H1 (cell line): ENCODE results near the gene B3GALT5. TPM values are rescaled to one million over a fixed set of nuclear protein-coding genes. Genes with fewer than 3 reads are reported as not detected.

ENCODE experiments used
- CTCF ChIA-PET: fragments of 300-600 bp; sonication (Branson Sonifier 250); formaldehyde crosslinking; loops from one replicate; lab custom pipeline; 2021; ENCODE audit not compliant: partially characterized antibody; lab: Charles Lee
- POLR2A ChIA-PET: fragments of 300-600 bp; sonication (Branson Sonifier 250); formaldehyde crosslinking; loops from one replicate; lab custom pipeline; 2021; ENCODE audit warnings: inconsistent platforms; ENCODE audit not compliant: partially characterized antibody; lab: Charles Lee
- DNase-seq, 2 experiments: peaks; one replicate each; pipeline versions ENCODE4 v3.0.0 to v3.0.0-alpha.2; 2010 to 2022; ENCODE audit warnings: low spot score in 2 of 2, low read depth in 1 of 2, mixed read lengths in 1 of 2
- FAIRE-seq: peaks from 2 replicates; lab custom pipeline; 2011; peaks lifted over from hg19 to GRCh38; lab: Jason Lieb, UNC
- H2AFZ ChIP-seq: 2 replicates; pipeline ENCODE4 v1.8.1; 2012; ENCODE audit warnings: low read length, inconsistent platforms
- H2AK5ac ChIP-seq: 2 replicates; pipeline ENCODE4 v1.6.1; 2013; ENCODE audit warnings: low read depth, low read length
- H2BK120ac ChIP-seq: replicated peaks from 2 replicates; pipeline ENCODE3; 2013; ENCODE audit warnings: low read depth, low read length, inconsistent platforms
- H2BK12ac ChIP-seq: 2 replicates; pipeline ENCODE4 v1.6.1; 2013; ENCODE audit warnings: low read depth, low read length
- H2BK15ac ChIP-seq: 2 replicates; pipeline ENCODE4 v1.6.1; 2013; ENCODE audit warnings: low read length
- H2BK20ac ChIP-seq: 2 replicates; pipeline ENCODE4 v1.6.1; 2013; ENCODE audit warnings: low read length
- H2BK5ac ChIP-seq: 2 replicates; pipeline ENCODE4 v1.6.1; 2013; ENCODE audit warnings: low read depth, low read length
- H3K14ac ChIP-seq: 2 replicates; pipeline ENCODE4 v1.6.1; 2013; ENCODE audit warnings: inconsistent platforms; ENCODE audit not compliant: insufficient read length
- H3K18ac ChIP-seq: 2 replicates; pipeline ENCODE4 v1.6.1; 2013; ENCODE audit warnings: low read length; ENCODE audit errors: extremely low read depth
- H3K23ac ChIP-seq: 2 replicates; pipeline ENCODE4 v1.6.1; 2013; ENCODE audit warnings: inconsistent platforms; ENCODE audit not compliant: insufficient read length
- H3K23me2 ChIP-seq: 2 replicates; pipeline ENCODE4 v1.6.1; 2013; ENCODE audit warnings: low read depth, low read length
- H3K27ac ChIP-seq: 2 replicates; pipeline ENCODE4 v1.6.1; 2011; ENCODE audit warnings: low read depth, low read length, inconsistent platforms
- H3K27me3 ChIP-seq, 4 experiments: replicated peaks in 1 of 4; 1 replicate in 1 of 4; 2 replicates in 3 of 4; pipeline versions ENCODE4 v1.6.1 to v1.8.1; 2011 to 2013; ENCODE audit warnings: low read length in 3 of 4, mild to moderate bottlenecking in 3 of 4, inconsistent platforms in 2 of 4, mixed read lengths in 2 of 4, moderate library complexity in 1 of 4; ENCODE audit not compliant: control insufficient read depth in 3 of 4, insufficient read depth in 3 of 4; ENCODE audit errors: extremely low read depth in 1 of 4
- H3K36me3 ChIP-seq, 4 experiments: 2 replicates each; pipeline versions ENCODE4 v1.6.1 to v1.8.1; 2011 to 2013; ENCODE audit warnings: mild to moderate bottlenecking in 4 of 4, low read length in 3 of 4, moderate library complexity in 2 of 4, control low read depth in 1 of 4, inconsistent platforms in 1 of 4; ENCODE audit not compliant: insufficient read depth in 4 of 4, control insufficient read depth in 2 of 4
- H3K4ac ChIP-seq: replicated peaks from 2 replicates; pipeline ENCODE3; 2013; ENCODE audit warnings: low read length, low read depth, mixed read lengths, inconsistent platforms; ENCODE audit not compliant: insufficient read length
- H3K4me1 ChIP-seq, 4 experiments: replicated peaks in 1 of 4; 1 replicate in 1 of 4; 2 replicates in 3 of 4; pipeline versions ENCODE4 v1.6.1 to v1.8.1; 2011 to 2013; ENCODE audit warnings: low read length in 3 of 4, inconsistent platforms in 2 of 4, mixed read lengths in 1 of 4; ENCODE audit not compliant: insufficient read depth in 4 of 4, control insufficient read depth in 3 of 4
- H3K4me2 ChIP-seq, 2 experiments: 2 replicates each; pipeline versions ENCODE4 v1.6.1 to v1.8.1; 2011 to 2013; ENCODE audit warnings: low read depth in 2 of 2, low read length in 2 of 2, control low read depth in 1 of 2, inconsistent platforms in 1 of 2, mild to moderate bottlenecking in 1 of 2; ENCODE audit not compliant: insufficient read depth in 1 of 2
- H3K4me3 ChIP-seq, 4 experiments: fragments of 200-600, 300-600 bp in 1 of 4; sonication (generic), shearing (Covaris generic), sonication (Bioruptor Twin) in 1 of 4; 2 replicates each; pipeline versions ENCODE4 v1.5.1 to v1.8.1; 2011 to 2016; ENCODE audit warnings: low read length in 4 of 4, low read depth in 3 of 4, control low read depth in 2 of 4, inconsistent platforms in 2 of 4, mild to moderate bottlenecking in 2 of 4, mixed read lengths in 1 of 4, moderate library complexity in 1 of 4; ENCODE audit not compliant: insufficient read depth in 2 of 4; ENCODE audit errors: extremely low read depth in 1 of 4
- H3K56ac ChIP-seq: replicated peaks from 2 replicates; pipeline ENCODE3; 2013; ENCODE audit warnings: low read depth, mild to moderate bottlenecking, mixed read lengths, low read length, inconsistent platforms; ENCODE audit not compliant: insufficient read length
- H3K79me1 ChIP-seq: 2 replicates; pipeline ENCODE4 v1.6.1; 2013; ENCODE audit warnings: low read depth, low read length, control low read depth
- H3K79me2 ChIP-seq, 2 experiments: 2 replicates each; pipeline versions ENCODE4 v1.6.1 to v1.8.1; 2012 to 2013; ENCODE audit warnings: low read length in 2 of 2, mild to moderate bottlenecking in 2 of 2, inconsistent platforms in 1 of 2; ENCODE audit not compliant: insufficient read depth in 2 of 2, control insufficient read depth in 1 of 2
- H3K9ac ChIP-seq, 4 experiments: replicated peaks in 1 of 4; 1 replicate in 1 of 4; 2 replicates in 3 of 4; pipeline versions ENCODE4 v1.6.1 to v1.8.1; 2011 to 2013; ENCODE audit warnings: low read depth in 3 of 4, low read length in 3 of 4, control low read depth in 2 of 4, mild to moderate bottlenecking in 2 of 4, moderate library complexity in 2 of 4, inconsistent platforms in 1 of 4; ENCODE audit errors: extremely low read depth in 1 of 4
- H3K9me3 ChIP-seq, 2 experiments: 2 replicates each; pipeline versions ENCODE4 v1.6.1 to v1.8.1; 2012 to 2013; ENCODE audit warnings: mild to moderate bottlenecking in 2 of 2, moderate library complexity in 2 of 2, control low read depth in 1 of 2, inconsistent platforms in 1 of 2, low read depth in 1 of 2, low read length in 1 of 2, mixed read lengths in 1 of 2; ENCODE audit not compliant: insufficient read depth in 2 of 2
- H4K20me1 ChIP-seq, 2 experiments: replicated peaks in 1 of 2; 2 replicates each; pipeline versions ENCODE3 to v1.8.1; 2011 to 2013; ENCODE audit warnings: inconsistent platforms in 2 of 2, low read length in 2 of 2, mild to moderate bottlenecking in 1 of 2; ENCODE audit not compliant: insufficient read depth in 2 of 2, control insufficient read depth in 1 of 2
- H4K5ac ChIP-seq: 2 replicates; pipeline ENCODE4 v1.6.1; 2013; ENCODE audit warnings: low read length, low read depth, mixed read lengths, inconsistent platforms; ENCODE audit not compliant: insufficient read length
- H4K8ac ChIP-seq: 2 replicates; pipeline ENCODE4 v1.8.0; 2013; ENCODE audit warnings: mild to moderate bottlenecking, moderate library complexity, low read length, inconsistent platforms; ENCODE audit not compliant: insufficient read depth; ENCODE audit errors: extremely low read depth
- H4K91ac ChIP-seq: replicated peaks from 2 replicates; pipeline ENCODE3; 2013; ENCODE audit warnings: low read length, mixed read lengths, inconsistent platforms; ENCODE audit not compliant: insufficient read length
- CHD1 ChIP-seq: IDR thresholded peaks from 2 replicates; pipeline ENCODE4 v1.6.1; 2012; ENCODE audit warnings: low read depth, low read length, improper control_type of control experiment
- CHD2 ChIP-seq: IDR thresholded peaks from 2 replicates; pipeline ENCODE4 v1.6.1; 2012; ENCODE audit warnings: low read length, improper control_type of control experiment
- JUN ChIP-seq: IDR thresholded peaks from 2 replicates; pipeline ENCODE4 v1.6.1; 2011; ENCODE audit warnings: low read depth, mild to moderate bottlenecking, improper control_type of control experiment, low read length
- KDM1A ChIP-seq: fragments of 200-600, 300-600 bp; sonication (generic); IDR thresholded peaks from 2 replicates; pipeline ENCODE4 v1.7.1; 2016; ENCODE audit warnings: mild to moderate bottlenecking, low read length, borderline replicate concordance
- KDM4A ChIP-seq: IDR thresholded peaks from one replicate; pipeline ENCODE4 v1.7.1; 2012; ENCODE audit warnings: low read depth, mild to moderate bottlenecking, moderate library complexity, low read length, inconsistent platforms; ENCODE audit not compliant: severe bottlenecking
- POU5F1 ChIP-seq: IDR thresholded peaks from 2 replicates; pipeline ENCODE4 v1.6.1; 2011; ENCODE audit warnings: low read depth, mild to moderate bottlenecking, low read length, moderate library complexity
- RNF2 ChIP-seq: fragments of 200-900, 300-1000 bp; sonication (generic); IDR thresholded peaks from 2 replicates; pipeline ENCODE4 v1.7.1; 2016; ENCODE audit warnings: borderline replicate concordance, low read depth, mild to moderate bottlenecking, antibody characterized with exemption, low read length; ENCODE audit not compliant: poor library complexity, severe bottlenecking; ENCODE audit errors: missing control alignments
- TCF12 ChIP-seq: IDR thresholded peaks from 2 replicates; pipeline ENCODE4 v1.6.1; 2011; ENCODE audit warnings: low read depth, mild to moderate bottlenecking, low read length
- ZNF274 ChIP-seq: IDR thresholded peaks from 2 replicates; pipeline ENCODE4 v1.7.0; 2012; ENCODE audit warnings: low read length, borderline replicate concordance; ENCODE audit errors: extremely low read depth
- WGBS, 2 experiments: shearing (Covaris generic) in 1 of 2; methylation state at CpG; one replicate each; pipeline versions ENCODE4 v1.1.6 to v1.1.7; 2013 to 2015; ENCODE audit warnings: low lambda C conversion rate in 2 of 2, mixed read lengths in 2 of 2, inconsistent platforms in 1 of 2, low coverage in 1 of 2, missing lambda C conversion rate in 1 of 2; ENCODE audit not compliant: insufficient replicate concordance in 2 of 2, insufficient coverage in 1 of 2, insufficient read length in 1 of 2; ENCODE audit errors: extremely low coverage in 1 of 2, missing lambda C conversion rate in 1 of 2; 5-methylcytosine and 5-hydroxymethylcytosine counted together
- polyA plus RNA-seq, 7 experiments: library from polyadenylated mRNA; depleted of rRNA in 3 of 7; stranded (reverse) in 5 of 7; unstranded in 2 of 7; fragments of >200 nt in 5 of 7; fragments of 200-250 nt in 2 of 7; gene quantifications; 1 replicate in 5 of 7; 2 replicates in 1 of 7; 4 replicates in 1 of 7; pipeline versions ENCODE4 v1.2.1 to v1.2.3, GENCODE V29; 2011 to 2013; ENCODE audit warnings: missing spikeins in 2 of 7, mixed read lengths in 2 of 7
- total RNA-seq: library from RNA; stranded (reverse); fragmentation: NEBNext Ultra II Directional; extraction: Animal tissue kit (Norgen Biotek cat#: 25700); gene quantifications from 2 replicates; pipeline ENCODE4 v1.2.1, GENCODE V29; 2021
- TF ChIP-seq, protein P1 (sequence below), 3 experiments: IDR thresholded peaks; 1 replicate in 2 of 3; 2 replicates in 1 of 3; pipeline versions ENCODE4 v1.5.1 to v1.6.1; 2011; ENCODE audit warnings: low read length in 3 of 3, mild to moderate bottlenecking in 3 of 3, inconsistent platforms in 2 of 3, low read depth in 1 of 3, moderate library complexity in 1 of 3; ENCODE audit not compliant: insufficient read depth in 1 of 3; ENCODE audit errors: control extremely low read depth in 1 of 3

The B3GALT5 gene
- total and polyA plus RNA-seq, 2 of the 8 experiments (the other 6 are each of a cell fraction or from before 2014, with no cell fraction given) = 11.9 to 25.1 TPM

DNA sequence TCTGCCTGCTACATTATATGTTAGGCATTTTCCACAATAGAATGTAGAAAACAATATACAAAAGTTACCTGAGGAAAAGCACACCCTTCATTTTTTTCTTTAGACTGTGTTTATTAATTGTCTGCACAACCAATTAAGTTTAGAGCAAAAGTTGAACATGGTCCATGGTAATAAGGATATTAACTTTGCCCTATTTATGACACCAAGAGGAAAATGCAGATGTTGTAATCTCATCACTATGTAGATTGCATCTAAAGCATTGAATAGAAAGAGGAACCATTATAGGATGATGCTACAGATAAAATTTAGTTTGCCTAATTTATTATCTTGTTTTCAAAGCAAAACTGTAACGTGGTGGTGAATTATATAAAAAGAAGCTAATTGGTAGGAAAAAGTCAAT lies 72.5 kb downstream of the B3GALT5 start:
- 82% methylated on average over 1 of the region's 1 CpG; no CpG with 5 or more reads in 1 of the 2 experiments for WGBS, 2 experiments
- Histone ChIP-seq H3K4me1 (peaks cover 0 to 3% (median under 1%) of the 10 kb centered on the region in 4 experiments; a peak in 3 of 7 replicates), H3K18ac (no peak overlapping the region), H3K56ac (no peak overlapping the region), H2AK5ac (no peak overlapping the region), H4K20me1 (peaks cover 0 to 1% of the 10 kb centered on the region in 2 experiments), H4K5ac (no peak overlapping the region), H3K23ac (no peak overlapping the region), H3K27ac (no peak overlapping the region), H3K9ac (no peak overlapping the region), H2BK120ac (no peak overlapping the region), H4K8ac (no peak overlapping the region), H3K79me1 (no peaks in the 10 kb centered on the region), H3K9me3 (peaks cover 2 to 5% of the 10 kb centered on the region in 2 experiments; a peak in 1 of 4 replicates), H2BK20ac (no peak overlapping the region), H4K91ac (no peak overlapping the region), H3K27me3 (no peaks in the 10 kb centered on the region), H3K36me3 (peaks cover 0 to 4% (median 0%) of the 10 kb centered on the region in 4 experiments; a peak in 1 of 8 replicates), H2BK12ac (no peak overlapping the region), H2BK15ac (no peak overlapping the region), H2BK5ac (no peak overlapping the region), H3K4me2 (no peak overlapping the region), H3K23me2 (no peaks in the 10 kb centered on the region; the same call in 1 of the 2 replicates), H3K4ac (no peak overlapping the region), H3K4me3 (no peak overlapping the region), H3K14ac (no peak overlapping the region), H2AFZ (no peak overlapping the region), H3K79me2 (no peaks in the 10 kb centered on the region)
- ChIA-PET CTCF (interaction anchor here (1.0 kb wide), 1 partner anchor 161 kb away, joined by 3 read pairs; no protein-coding TSS in a partner anchor), POLR2A (interaction anchor here (0.9 to 1.2 kb wide), 2 partner anchors 10 to 12 kb away, joined by 3 read pairs; no protein-coding TSS in a partner anchor)
- no peak for FAIRE-seq
- DNase-seq = no peak
- TF ChIP-seq, protein P1, sequence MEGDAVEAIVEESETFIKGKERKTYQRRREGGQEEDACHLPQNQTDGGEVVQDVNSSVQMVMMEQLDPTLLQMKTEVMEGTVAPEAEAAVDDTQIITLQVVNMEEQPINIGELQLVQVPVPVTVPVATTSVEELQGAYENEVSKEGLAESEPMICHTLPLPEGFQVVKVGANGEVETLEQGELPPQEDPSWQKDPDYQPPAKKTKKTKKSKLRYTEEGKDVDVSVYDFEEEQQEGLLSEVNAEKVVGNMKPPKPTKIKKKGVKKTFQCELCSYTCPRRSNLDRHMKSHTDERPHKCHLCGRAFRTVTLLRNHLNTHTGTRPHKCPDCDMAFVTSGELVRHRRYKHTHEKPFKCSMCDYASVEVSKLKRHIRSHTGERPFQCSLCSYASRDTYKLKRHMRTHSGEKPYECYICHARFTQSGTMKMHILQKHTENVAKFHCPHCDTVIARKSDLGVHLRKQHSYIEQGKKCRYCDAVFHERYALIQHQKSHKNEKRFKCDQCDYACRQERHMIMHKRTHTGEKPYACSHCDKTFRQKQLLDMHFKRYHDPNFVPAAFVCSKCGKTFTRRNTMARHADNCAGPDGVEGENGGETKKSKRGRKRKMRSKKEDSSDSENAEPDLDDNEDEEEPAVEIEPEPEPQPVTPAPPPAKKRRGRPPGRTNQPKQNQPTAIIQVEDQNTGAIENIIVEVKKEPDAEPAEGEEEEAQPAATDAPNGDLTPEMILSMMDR (IDR thresholded peaks at IDR 0.05; ENCODE audit: control extremely low read depth in 1 of 3, insufficient read depth in 1 of 3, low read depth in 1 of 3, low read length in 3 of 3) = no peak
- TF ChIP-seq ZNF274 (no peak), JUN (no peak), RNF2 (no peak), POU5F1 (no peak), CHD2 (no peak), TCF12 (no peak), KDM1A (no peak), CHD1 (no peak), KDM4A (no peak)
